GM21723 (cell line): ENCODE results near the gene FBLIM1.

Experiments used
- ATAC-seq: cut with Tn5 transposase; IDR thresholded peaks from one replicate; pipeline ENCODE4 v1.9.1; 2021; ENCODE audit warnings: mild to moderate bottlenecking, moderate library complexity; ENCODE audit not compliant: unreplicated experiment

The FBLIM1 gene, protein sequence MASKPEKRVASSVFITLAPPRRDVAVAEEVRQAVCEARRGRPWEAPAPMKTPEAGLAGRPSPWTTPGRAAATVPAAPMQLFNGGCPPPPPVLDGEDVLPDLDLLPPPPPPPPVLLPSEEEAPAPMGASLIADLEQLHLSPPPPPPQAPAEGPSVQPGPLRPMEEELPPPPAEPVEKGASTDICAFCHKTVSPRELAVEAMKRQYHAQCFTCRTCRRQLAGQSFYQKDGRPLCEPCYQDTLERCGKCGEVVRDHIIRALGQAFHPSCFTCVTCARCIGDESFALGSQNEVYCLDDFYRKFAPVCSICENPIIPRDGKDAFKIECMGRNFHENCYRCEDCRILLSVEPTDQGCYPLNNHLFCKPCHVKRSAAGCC

DNA sequence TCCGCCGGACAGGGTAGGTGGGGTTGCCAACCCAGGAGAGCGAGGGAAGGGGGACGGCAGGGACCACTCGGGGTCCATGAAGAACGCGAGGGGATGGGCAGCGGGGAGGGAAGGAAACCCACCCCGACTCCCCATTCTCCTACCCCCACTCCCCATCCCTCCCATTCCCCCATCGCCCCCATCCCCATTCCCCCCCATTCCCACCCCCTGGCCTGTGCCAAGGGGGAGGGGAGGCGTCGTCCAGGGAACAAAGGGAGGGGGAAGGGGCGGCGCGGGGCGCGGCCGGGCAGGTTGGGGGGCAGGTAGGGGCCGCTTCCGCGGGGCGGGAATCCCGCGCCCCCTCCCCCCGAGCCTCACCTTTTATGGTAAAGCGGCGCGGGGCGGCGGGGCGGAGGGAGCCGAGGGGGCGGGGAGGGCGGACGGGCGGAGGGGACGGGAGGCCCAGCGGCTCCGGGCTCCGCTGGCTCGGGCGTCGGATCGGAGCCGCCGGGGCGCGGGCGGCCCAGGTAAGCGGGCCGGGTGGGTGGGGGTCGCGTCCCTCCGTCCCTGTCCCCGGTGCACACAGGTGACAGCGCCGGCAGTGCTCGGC, at the start of gene FBLIM1:
Gene FBLIM1, plus strand, starts transcription at position 453 of the 589 bp plus-strand sequence. CDS start 6,189 bp downstream, outside the sequence.
- no peak for ATAC-seq

DNA sequence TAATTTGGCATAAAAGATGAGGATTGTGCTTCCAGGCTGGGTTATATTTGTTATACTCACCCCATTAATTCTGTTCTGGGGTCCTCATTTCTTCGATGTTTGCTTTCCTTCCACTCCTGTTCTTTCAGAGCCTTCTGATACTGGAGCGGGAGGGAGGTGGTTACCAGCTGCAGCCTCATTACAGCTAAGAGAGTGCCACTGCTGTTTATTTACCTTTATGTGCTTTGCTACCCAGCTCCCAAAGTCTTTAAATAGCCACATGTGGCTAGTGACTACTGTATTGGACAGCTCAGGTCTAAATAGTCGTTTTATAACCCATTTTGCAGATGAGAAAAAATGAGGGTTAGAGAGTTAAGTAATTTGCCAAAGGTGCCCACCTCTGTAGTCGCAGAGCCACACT, 49.4 kb upstream of the FBLIM1 start:
- ATAC-seq: no peak

DNA sequence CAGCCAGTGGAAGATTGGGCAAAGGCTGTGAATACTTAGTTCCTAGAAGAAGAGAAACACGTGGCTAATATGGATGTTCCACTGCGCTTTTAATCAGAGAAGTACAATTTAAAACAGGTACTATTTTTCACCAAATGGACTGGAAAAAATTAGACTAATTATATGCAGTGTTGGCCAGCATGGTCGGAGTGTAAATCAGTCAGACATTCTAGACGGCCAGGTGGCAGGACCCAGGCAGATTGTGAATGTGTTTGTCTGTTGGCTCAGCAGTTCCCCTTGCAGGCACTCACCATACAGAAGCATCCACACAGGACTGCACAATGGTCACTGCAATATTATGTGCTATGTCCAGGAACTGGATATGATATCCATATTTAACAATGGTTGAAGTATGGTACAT, 46.4 kb upstream of the FBLIM1 start:
- no peak for ATAC-seq

DNA sequence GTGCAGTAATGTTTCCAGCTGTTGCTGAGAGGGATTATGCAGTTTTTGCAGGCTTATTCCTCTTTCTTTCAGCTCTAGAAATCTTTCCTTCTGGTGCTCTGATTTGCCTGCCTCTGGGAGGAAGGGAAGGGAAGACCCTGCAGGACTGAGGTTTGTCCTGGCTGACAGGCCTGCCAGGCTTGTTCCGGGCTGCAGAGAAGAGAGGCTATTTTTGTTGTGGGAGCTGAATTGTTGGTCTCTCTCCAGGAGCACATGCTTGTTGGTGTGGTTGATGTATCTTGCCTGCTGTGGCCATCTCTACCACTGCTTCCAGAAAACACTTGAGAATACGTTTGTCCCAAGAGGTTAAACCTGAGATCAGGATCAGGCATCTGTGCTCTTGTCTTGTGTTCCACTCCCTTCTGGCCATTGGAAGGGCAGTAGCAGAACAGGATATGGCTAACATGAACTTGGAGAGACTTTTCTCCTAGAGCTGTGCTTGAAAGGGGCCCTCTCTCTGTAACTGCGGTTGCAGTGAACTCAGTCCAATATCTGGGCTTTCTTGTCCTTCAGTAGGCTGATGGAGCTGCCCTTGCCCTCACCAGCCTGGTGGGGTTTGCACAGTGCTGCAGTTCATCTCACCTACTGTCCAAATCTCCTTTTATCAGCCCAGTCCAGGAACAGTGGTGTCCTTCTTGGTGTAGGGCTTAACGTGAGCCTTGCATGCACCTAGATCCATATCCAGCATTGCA, 44.0 kb upstream of the FBLIM1 start:
- no peak for ATAC-seq

DNA sequence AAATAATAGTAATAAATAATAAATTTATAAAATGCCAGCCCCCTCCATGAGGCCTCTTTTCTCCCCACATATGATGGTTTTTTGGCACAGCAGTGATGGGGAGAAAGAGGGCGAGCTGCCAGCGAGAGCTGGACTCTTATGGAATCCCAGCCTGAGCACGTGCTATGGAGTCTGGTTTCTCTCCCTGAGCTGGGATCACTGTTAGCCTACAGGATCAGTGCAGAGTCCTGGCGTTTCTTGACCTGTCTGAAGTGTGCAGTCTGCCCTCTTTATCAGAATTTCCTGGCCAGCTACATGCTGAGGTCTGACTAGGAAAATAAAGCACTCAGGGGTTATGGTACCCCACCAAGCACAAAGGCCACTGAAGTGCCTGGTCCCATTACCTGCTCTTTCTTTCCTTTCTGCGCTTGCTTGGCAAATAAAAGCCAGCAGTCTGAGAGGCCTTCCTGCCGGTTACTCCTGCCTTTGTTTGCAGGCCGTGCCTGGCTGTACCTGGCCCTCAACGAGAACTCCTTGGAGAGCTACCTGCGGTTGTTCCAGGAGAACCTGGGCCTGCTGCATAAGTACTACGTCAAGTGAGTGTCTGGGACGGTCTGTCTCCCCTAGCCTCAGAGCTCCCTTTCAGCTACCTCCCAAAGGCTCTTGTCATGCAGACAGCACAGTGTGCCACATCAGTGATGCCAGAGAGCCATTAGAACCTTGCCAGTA, 41.0 kb upstream of the FBLIM1 start:
- ATAC-seq: no peak

DNA sequence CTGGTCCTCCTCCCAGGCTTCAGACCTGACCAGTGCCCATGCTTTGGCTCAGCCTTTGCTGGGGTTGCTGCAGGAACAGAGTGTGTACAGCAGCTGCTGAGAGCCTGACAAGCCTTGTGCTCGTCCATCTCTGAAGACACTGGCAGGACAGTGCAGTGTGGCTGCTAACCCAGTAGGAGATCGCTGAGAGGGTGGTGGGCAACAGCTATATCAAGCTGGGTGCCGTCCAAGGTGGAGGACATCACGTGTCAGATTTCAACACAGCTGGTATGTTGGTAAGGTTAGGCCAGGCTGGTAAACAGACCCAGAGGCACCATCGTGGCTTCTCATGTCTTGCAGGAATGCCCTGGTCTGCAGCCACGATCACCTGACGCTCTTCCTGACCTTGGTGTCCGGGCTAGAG, 40.4 kb upstream of the FBLIM1 start:
- no peak for ATAC-seq

DNA sequence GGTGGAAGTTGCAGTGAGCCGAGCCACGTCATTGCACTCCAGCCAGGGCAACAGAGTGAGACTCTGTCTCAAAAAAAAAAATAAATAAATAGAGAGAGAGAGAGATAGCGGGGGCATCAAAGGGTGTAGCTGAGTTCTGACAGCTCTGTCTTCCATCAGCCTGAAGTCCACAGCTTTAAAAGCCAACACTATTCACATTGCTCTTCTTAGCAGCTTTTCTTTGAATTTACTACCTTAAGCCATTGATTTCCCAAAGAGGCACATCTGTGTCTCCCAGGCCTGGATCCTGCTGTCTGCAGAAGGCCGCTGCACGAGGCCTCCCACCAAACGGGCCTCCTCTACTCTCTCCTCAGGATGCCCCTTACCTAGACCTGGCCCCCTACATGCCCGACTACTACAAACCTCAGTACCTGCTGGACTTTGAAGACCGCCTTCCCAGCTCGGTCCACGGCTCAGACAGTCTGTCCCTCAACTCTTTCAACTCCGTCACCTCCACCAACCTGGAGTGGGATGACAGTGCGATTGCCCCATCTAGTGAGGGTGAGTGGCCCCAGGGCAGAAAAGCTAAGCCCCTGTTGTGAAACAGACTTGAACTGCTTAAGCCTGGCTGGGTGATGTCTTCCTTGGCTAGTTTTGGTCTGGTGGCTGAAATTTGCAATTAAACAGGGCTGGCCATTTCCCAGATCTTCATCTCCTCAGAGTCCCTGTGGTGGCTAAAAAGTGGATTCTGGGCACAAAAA, 39.0 kb upstream of the FBLIM1 start:
- no peak for ATAC-seq

DNA sequence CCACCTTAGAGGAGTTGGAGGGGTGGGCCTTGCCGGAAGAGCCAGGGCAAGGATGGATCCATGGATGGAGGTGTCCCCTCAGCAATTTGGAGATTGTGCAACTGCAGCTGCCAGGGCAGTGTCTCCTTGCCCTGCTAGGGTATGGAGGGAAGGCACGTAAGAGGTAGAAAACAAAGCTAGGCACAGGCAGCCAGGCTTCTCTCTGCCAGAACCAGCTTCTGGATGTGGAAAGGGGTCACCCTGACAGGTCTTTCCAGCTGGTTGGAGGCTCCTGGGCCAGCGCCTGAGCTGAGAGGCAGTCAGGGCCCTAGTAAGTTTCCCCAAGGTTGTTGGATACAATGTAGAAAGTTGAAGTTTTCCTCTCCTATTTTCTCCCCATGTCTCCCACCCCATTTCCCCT, 37.7 kb upstream of the FBLIM1 start:
- ATAC-seq: no peak

DNA sequence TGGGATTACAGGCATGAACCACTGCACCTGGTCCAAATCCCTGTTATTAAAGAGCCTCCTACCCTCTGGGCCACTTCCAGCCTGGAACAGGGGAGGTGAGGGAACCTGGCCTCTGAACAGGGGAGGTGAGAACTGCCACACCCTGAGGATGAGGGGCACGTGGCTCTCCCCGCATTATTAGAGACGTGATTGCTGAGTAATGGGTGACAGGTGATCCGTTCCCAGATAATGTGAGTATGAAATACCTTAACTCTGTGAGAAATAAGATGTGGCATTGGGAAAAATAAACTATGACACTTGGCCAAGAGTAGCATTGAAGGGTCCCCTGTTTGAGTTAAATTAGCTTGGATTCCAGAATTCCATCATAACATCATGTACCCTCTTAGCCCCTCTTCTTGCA, 36.2 kb upstream of the FBLIM1 start:
- ATAC-seq: no peak

DNA sequence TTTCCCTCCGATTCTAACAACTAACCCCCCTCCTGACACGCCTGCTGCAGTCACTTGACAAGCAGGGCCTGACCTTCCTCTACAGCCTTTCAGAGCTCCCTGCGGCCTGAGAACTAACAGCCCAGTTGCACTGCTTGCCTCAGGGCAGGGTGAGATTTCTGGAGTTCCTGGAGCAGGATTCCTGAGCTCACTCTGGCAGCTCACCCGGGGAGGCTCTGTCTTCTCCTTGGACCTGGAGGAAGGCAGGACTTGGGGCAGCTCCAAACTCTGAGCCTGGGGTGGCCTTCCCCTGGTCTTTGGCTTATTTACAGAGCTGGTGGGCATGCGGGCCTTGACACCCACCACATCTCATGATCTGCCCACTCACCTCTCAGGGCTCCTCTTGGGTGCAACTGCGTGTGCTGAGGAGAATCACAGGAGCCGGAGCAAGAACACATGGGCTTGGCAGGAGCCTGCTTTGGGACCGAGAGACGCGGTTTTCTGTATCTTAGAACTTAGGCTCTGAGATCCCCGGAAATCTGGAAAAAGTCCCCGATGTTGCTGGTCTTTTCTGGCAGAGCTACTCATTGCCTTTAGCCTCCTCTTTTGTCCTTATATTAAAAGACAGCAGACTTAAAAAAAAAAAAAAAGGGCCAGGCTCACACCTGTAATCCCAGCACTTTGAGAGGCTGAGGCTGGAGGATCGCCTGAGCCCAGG, 35.6 kb upstream of the FBLIM1 start:
- no peak for ATAC-seq

DNA sequence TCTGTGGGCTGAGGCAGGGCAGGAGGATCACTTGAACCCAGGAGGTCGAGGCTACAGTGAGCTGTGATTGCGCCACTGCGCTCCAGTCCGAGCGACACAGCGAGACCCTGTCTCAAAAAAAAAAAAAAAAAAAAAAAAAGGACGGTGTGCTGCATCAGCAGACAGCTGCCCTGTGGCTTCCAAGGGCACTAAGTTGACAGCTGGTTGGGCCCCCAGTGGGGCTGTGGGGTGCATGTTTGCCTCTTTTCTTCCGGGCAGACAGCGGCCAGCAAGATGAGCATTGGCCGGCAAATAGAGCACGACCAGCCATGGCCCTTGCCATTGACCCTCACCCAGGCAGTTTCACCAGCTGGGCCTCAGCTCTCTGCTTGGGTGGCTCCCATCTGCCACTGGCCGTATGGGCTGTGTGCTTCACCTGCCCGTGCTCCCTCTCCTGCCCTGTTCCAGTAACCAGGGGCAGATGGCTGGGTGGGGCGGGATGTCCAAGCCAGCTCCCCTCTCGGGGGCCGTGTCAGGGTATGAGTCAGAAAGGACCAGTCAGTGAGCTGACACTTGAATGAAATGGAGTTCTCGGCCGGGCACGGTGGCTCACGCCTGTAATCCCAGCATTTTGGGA, 34.9 kb upstream of the FBLIM1 start:
- no peak for ATAC-seq

DNA sequence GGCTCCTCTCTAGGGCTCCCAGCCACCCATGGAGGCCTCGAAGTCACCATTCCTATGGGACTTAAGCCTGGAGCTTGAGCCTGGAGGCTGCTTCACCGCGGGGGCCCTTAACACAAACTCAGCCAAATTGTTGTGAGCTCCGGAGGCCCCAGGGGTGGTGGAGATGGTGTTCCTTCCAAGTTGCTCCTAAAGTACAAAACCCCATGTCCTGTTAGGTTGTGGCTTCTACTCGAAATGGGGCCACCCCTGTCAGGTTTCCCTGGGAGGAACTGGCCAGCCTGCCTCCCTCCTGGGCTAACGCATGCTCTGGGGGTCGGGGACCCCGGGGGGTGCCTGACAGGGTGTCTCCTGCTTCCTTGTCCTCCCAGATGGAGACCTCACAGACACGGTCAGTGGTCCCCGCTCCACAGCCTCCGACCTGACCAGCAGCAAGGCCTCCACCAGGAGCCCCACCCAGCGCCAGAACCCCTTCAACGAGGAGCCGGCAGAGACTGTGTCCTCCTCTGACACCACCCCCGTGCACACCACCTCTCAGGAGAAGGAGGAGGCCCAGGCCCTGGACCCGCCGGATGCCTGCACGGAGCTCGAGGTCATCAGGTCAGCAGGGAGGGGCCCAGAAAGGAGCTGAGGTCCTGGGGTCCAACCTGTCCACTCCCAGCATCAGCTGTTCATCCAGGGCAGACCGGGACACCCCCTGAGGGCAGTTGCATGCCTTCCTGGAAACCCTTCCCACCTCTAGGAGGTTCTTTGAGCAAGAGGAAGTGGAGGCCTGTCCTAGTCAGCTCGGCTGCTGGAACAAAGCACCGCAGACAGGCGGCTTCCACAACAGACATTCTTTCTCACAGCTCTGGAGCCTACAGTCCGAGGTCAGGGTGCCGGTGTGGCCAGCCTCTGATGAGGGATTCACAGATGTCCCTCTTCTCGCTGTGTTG, 33.4 kb upstream of the FBLIM1 start:
- ATAC-seq: no peak

DNA sequence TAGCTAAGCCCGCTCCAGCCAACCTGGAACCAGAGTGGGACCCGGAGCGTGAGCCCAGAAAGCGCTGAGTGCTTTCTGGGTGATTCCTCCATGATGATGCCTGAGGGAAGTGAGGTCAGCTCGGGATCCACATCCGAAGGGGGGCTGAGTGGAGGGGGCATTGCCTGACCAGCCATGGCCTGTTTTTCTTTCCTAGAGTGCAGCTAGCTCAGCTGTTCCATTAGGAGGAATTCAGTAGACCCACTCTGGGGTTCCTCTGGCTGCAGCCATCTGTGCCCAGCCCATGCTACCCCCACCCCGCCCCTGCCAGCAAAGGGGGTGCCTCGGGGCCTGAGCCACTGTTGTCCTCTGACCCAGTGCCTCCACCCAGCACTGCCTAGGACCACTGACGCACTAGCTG, 32.1 kb upstream of the FBLIM1 start:
- no peak for ATAC-seq

DNA sequence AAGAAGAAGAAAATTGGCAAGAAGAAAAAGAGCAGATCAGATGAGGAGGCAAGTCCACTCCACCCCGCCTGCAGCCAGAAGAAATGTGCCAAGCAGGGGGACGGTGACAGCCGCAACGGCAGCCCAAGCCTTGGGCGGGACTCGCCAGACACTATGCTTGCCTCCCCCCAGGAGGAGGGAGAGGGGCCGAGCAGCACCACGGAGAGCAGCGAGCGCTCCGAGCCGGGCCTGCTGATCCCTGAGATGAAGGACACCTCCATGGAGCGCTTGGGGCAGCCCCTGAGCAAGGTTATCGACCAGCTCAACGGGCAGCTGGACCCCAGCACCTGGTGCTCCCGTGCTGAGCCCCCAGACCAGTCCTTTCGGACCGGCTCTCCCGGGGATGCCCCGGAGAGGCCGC, 31.6 kb upstream of the FBLIM1 start:
- ATAC-seq: no peak

DNA sequence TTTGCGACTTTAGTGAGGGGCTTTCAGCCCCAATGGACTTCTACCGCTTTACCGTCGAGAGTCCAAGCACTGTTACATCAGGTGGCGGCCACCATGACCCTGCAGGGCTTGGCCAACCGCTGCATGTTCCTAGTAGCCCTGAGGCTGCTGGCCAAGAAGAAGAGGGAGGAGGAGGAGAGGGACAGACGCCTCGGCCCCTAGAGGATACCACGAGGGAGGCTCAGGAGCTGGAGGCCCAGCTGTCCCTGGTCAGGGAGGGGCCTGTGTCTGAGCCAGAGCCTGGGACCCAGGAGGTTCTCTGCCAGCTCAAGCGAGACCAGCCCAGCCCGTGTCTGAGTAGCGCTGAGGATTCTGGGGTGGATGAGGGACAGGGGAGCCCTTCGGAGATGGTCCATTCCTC, 31.2 kb upstream of the FBLIM1 start:
- no peak for ATAC-seq

DNA sequence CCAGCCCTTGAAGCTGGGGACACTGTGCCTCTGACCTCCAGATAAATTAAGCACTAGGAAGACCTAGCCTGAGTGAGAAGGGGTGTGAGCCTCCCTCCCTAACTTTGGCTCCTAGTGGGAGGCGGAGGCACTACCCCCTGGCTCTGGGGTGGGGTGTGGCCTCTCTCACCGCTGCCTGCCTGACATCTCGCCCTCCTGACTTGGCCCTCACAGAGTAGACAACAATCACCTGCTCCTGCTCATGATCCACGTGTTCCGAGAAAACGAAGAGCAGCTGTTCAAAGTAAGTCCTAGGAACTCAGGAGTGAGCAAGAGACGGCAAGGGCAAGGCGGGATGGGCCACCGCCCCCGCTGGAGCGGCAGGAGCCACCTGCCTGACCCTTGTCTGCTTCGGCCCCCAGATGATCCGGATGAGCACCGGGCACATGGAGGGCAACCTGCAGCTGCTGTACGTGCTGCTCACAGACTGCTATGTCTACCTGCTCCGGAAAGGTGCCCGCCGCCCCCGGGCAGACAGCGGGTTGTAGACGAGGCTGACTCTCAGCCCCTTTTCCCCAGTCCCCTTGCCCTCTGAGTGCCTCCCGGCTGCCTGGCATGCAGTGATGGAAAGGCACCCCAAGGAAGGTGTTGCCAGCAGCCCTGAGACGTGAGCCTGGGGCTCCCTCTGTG, 30.6 kb upstream of the FBLIM1 start:
- no peak for ATAC-seq

DNA sequence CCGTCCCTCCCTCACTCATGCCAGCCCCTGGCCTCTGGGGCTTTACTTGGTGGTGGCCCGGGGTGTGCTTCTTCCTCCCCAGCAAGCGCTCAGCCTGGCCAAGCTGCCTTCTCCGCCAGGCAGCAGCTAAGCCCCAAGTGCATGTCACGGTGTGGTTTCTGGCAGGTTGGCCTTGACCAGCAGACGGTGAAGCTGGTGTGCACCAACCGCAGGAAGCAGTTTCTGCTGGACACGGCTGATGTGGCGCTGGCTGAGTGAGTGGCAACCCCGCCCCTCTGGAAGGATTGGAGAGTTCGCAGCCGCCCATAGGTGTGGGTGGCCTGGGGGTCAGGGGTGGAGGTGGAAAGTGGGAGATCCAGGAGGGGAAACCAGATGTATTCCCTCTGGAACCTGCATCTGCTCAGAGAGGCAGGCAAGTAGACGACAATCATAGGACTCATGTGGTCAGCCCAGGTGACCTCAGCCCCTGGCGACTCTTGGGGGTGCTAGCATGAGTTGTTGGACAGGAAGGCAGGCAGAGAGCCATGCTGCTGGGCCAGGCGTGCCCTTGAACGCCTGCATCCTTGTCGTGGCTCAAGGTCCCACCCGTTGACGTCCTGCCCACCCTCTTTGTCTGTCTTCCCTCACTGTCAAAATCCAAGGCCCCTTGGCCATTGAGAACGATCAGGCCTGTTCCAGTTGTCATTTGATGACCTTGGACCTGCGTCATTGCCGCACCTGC, 29.5 kb upstream of the FBLIM1 start:
- no peak for ATAC-seq
